Measurements from ENCODE around the gene MDC1. TPM values are rescaled to one million over a fixed set of nuclear protein-coding genes. Genes with fewer than 3 reads are reported as not detected.
A peak's percentile ranks its signal among the peaks of the same experiment; 100 is the strongest.

The MDC1 gene
- total and polyA plus RNA-seq, 2 of the 13 experiments (the other 11 are each of a cell fraction or from before 2014, with no cell fraction given), result 8.4 to 14.0 TPM

DNA sequence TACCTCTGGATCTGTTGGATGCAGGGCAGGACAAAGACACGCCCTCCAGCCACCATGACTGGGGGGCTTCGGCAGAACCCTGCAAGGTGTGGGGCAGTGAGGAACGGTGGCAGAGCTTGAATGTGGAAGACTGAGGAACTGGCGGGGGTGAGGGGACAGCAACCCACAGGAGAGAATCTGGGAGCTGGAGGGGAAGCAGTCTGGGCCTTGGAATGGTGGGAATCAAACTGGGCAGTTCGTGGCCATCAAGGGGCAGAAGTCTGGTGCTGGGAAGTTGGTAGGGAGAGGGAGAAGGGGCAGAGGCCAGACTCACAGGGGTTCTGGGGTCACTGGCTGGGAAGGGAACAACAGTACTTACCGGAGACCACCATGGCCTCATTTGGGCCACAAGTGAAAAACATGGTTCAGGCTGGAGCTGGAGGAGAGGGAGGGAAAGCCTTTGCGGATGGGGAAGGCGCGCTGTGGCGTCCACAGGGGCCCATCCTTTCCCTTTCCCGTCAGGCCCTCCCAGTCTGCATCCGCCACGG is 24.8 kb upstream of the MDC1 start (continued):
- TF ChIP-seq NONO (IDR thresholded peaks at IDR 0.05), result no peak
- TF ChIP-seq NONO (CRISPR knock-in tag; conservative IDR thresholded peaks at IDR 0.05), result no peak
- TF ChIP-seq, protein P1, sequence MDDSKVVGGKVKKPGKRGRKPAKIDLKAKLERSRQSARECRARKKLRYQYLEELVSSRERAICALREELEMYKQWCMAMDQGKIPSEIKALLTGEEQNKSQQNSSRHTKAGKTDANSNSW (CRISPR knock-in tag; IDR thresholded peaks at IDR 0.05; ENCODE audit: borderline replicate concordance), result no peak
- TF ChIP-seq, protein P2, sequence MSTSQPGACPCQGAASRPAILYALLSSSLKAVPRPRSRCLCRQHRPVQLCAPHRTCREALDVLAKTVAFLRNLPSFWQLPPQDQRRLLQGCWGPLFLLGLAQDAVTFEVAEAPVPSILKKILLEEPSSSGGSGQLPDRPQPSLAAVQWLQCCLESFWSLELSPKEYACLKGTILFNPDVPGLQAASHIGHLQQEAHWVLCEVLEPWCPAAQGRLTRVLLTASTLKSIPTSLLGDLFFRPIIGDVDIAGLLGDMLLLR (CRISPR knock-in tag; IDR thresholded peaks at IDR 0.05), result peak; percentile 73; the same call in 1 of the 2 replicates
- no peak for TF ChIP-seq ZKSCAN1 (IDR thresholded peaks at IDR 0.05; ENCODE audit: low read length)
- TF ChIP-seq BRCA1 (CRISPR knock-in tag; IDR thresholded peaks at IDR 0.05), result 0 out of 2 replicates have a peak, but pooled peaks have one; percentile 11
- TF ChIP-seq ZNF629 (CRISPR knock-in tag; conservative IDR thresholded peaks at IDR 0.05), result 0 out of 2 replicates have a peak, but pooled peaks have one; percentile 23
- TF ChIP-seq, protein P3, sequence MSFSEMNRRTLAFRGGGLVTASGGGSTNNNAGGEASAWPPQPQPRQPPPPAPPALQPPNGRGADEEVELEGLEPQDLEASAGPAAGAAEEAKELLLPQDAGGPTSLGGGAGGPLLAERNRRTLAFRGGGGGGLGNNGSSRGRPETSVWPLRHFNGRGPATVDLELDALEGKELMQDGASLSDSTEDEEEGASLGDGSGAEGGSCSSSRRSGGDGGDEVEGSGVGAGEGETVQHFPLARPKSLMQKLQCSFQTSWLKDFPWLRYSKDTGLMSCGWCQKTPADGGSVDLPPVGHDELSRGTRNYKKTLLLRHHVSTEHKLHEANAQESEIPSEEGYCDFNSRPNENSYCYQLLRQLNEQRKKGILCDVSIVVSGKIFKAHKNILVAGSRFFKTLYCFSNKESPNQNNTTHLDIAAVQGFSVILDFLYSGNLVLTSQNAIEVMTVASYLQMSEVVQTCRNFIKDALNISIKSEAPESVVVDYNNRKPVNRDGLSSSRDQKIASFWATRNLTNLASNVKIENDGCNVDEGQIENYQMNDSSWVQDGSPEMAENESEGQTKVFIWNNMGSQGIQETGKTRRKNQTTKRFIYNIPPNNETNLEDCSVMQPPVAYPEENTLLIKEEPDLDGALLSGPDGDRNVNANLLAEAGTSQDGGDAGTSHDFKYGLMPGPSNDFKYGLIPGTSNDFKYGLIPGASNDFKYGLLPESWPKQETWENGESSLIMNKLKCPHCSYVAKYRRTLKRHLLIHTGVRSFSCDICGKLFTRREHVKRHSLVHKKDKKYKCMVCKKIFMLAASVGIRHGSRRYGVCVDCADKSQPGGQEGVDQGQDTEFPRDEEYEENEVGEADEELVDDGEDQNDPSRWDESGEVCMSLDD (CRISPR knock-in tag; IDR thresholded peaks at IDR 0.05; ENCODE audit: borderline replicate concordance), result no peak
- TF ChIP-seq, protein P4, sequence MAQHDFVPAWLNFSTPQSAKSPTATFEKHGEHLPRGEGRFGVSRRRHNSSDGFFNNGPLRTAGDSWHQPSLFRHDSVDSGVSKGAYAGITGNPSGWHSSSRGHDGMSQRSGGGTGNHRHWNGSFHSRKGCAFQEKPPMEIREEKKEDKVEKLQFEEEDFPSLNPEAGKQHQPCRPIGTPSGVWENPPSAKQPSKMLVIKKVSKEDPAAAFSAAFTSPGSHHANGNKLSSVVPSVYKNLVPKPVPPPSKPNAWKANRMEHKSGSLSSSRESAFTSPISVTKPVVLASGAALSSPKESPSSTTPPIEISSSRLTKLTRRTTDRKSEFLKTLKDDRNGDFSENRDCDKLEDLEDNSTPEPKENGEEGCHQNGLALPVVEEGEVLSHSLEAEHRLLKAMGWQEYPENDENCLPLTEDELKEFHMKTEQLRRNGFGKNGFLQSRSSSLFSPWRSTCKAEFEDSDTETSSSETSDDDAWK (CRISPR knock-in tag; IDR thresholded peaks at IDR 0.05), result no peak
- no peak for TF ChIP-seq PRPF4 (IDR thresholded peaks at IDR 0.05; ENCODE audit: low read depth, low read length, poor library complexity, severe bottlenecking)
- TF ChIP-seq RXRA (CRISPR knock-in tag; IDR thresholded peaks at IDR 0.05), result 0 out of 2 replicates have a peak, but pooled peaks have one; percentile 62
- TF ChIP-seq DMAP1 (CRISPR knock-in tag; IDR thresholded peaks at IDR 0.05), result no peak
- TF ChIP-seq YY1 (IDR thresholded peaks at IDR 0.05; ENCODE audit: insufficient read depth, insufficient replicate concordance, low read depth, low read length), result no peak
- TF ChIP-seq, protein P5, sequence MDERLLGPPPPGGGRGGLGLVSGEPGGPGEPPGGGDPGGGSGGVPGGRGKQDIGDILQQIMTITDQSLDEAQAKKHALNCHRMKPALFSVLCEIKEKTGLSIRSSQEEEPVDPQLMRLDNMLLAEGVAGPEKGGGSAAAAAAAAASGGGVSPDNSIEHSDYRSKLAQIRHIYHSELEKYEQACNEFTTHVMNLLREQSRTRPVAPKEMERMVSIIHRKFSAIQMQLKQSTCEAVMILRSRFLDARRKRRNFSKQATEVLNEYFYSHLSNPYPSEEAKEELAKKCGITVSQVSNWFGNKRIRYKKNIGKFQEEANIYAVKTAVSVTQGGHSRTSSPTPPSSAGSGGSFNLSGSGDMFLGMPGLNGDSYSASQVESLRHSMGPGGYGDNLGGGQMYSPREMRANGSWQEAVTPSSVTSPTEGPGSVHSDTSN (CRISPR knock-in tag; IDR thresholded peaks at IDR 0.05), result no peak
- TF ChIP-seq ZNF136 (CRISPR knock-in tag; IDR thresholded peaks at IDR 0.05; ENCODE audit: low read depth), result peak; percentile 14; the same call in 1 of the 2 replicates
- no peak for TF ChIP-seq TBX3 (IDR thresholded peaks at IDR 0.05; ENCODE audit: borderline replicate concordance)
- TF ChIP-seq, protein P6, sequence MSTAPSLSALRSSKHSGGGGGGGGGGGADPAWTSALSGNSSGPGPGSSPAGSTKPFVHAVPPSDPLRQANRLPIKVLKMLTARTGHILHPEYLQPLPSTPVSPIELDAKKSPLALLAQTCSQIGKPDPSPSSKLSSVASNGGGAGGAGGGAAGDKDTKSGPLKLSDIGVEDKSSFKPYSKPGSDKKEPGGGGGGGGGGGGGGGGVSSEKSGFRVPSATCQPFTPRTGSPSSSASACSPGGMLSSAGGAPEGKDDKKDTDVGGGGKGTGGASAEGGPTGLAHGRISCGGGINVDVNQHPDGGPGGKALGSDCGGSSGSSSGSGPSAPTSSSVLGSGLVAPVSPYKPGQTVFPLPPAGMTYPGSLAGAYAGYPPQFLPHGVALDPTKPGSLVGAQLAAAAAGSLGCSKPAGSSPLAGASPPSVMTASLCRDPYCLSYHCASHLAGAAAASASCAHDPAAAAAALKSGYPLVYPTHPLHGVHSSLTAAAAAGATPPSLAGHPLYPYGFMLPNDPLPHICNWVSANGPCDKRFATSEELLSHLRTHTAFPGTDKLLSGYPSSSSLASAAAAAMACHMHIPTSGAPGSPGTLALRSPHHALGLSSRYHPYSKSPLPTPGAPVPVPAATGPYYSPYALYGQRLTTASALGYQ (CRISPR knock-in tag; IDR thresholded peaks at IDR 0.05), result no peak
- 0 out of 2 replicates have a peak, but pooled peaks have one; percentile 2 for TF ChIP-seq U2AF2 (IDR thresholded peaks at IDR 0.05; ENCODE audit: low read depth, low read length)
- TF ChIP-seq, protein P7, sequence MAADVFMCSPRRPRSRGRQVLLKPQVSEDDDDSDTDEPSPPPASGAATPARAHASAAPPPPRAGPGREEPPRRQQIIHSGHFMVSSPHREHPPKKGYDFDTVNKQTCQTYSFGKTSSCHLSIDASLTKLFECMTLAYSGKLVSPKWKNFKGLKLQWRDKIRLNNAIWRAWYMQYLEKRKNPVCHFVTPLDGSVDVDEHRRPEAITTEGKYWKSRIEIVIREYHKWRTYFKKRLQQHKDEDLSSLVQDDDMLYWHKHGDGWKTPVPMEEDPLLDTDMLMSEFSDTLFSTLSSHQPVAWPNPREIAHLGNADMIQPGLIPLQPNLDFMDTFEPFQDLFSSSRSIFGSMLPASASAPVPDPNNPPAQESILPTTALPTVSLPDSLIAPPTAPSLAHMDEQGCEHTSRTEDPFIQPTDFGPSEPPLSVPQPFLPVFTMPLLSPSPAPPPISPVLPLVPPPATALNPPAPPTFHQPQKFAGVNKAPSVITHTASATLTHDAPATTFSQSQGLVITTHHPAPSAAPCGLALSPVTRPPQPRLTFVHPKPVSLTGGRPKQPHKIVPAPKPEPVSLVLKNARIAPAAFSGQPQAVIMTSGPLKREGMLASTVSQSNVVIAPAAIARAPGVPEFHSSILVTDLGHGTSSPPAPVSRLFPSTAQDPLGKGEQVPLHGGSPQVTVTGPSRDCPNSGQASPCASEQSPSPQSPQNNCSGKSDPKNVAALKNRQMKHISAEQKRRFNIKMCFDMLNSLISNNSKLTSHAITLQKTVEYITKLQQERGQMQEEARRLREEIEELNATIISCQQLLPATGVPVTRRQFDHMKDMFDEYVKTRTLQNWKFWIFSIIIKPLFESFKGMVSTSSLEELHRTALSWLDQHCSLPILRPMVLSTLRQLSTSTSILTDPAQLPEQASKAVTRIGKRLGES (CRISPR knock-in tag; IDR thresholded peaks at IDR 0.05; ENCODE audit: borderline replicate concordance), result 0 out of 2 replicates have a peak, but pooled peaks have one; percentile 11

Data from HepG2 (cell line).